DND-41 (cell line): Measurements from ENCODE around the gene ZNF697.

ENCODE experiments used
- EZH2 ChIP-seq: IDR thresholded peaks from 3 replicates; pipeline ENCODE4 v1.6.1; 2012; ENCODE audit warnings: borderline replicate concordance, low read depth, mild to moderate bottlenecking, moderate library complexity, low read length, inconsistent platforms; ENCODE audit not compliant: severe bottlenecking
- TF ChIP-seq, protein P1 (sequence below): IDR thresholded peaks from 2 replicates; pipeline ENCODE4 v1.5.1; 2012; ENCODE audit warnings: borderline replicate concordance, low read length, moderate library complexity, mild to moderate bottlenecking; ENCODE audit not compliant: poor library complexity, severe bottlenecking; ENCODE audit errors: extremely low read depth

DNA sequence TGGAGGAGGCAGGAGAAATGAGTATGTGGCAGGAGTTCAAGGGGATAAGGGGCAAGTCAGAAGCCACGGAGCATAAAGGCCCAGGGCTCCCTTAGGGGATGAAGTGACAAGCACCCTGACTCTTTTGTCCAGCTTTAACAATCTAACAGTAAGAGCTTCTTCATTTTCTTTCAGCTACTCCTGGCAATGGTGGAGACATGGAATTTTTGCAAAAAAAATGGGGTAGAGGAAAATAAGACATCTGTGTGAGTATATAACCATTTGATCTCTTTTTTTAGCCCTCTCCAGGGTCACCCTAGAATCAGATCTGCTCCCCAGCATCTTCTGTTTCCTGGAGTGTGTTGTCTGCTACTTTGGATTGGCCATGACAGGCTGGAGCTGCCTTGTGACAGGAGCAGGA lies 47.1 kb downstream of the ZNF697 start:
- TF ChIP-seq, protein P1, sequence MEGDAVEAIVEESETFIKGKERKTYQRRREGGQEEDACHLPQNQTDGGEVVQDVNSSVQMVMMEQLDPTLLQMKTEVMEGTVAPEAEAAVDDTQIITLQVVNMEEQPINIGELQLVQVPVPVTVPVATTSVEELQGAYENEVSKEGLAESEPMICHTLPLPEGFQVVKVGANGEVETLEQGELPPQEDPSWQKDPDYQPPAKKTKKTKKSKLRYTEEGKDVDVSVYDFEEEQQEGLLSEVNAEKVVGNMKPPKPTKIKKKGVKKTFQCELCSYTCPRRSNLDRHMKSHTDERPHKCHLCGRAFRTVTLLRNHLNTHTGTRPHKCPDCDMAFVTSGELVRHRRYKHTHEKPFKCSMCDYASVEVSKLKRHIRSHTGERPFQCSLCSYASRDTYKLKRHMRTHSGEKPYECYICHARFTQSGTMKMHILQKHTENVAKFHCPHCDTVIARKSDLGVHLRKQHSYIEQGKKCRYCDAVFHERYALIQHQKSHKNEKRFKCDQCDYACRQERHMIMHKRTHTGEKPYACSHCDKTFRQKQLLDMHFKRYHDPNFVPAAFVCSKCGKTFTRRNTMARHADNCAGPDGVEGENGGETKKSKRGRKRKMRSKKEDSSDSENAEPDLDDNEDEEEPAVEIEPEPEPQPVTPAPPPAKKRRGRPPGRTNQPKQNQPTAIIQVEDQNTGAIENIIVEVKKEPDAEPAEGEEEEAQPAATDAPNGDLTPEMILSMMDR = no peak
- no peak for TF ChIP-seq EZH2
